A549 (cell line): ENCODE measurements around the gene KIAA0232. TPM values are rescaled to one million over a fixed set of nuclear protein-coding genes. Genes with fewer than 3 reads are reported as not detected.

Source experiments
- ATAC-seq, 2 experiments: fragments of 200-7000 bp in 1 of 2; fragments of >200 bp in 1 of 2; cut with Nextera tagmentation in 1 of 2; cut with Tn5 transposase in 1 of 2; 3 replicates each; pipeline versions ENCODE4 v1.8.0 to v1.9.1; 2018 to 2020; ENCODE audit warnings: mild to moderate bottlenecking in 1 of 2, moderate library complexity in 1 of 2
- CTCF ChIA-PET: fragments of 300-600 bp; sonication (Branson Sonifier 250); formaldehyde crosslinking; extraction: SDS; loops from one replicate; lab custom pipeline; 2021; ENCODE audit warnings: antibody characterized with exemption, inconsistent platforms; lab: Yijun Ruan, JAX
- POLR2A ChIA-PET: fragments of 350-600 bp; formaldehyde crosslinking; extraction: SDS; loops from one replicate; lab custom pipeline; 2021; ENCODE audit warnings: antibody characterized with exemption, inconsistent platforms; lab: Yijun Ruan, JAX
- DNase-seq, 2 experiments: peaks; one replicate each; pipeline versions ENCODE4 v3.0.0 to v3.0.0-alpha.2; 2011 to 2016; ENCODE audit warnings: low read depth in 1 of 2, low spot score in 1 of 2
- FAIRE-seq: peaks from 2 replicates; lab custom pipeline; 2011; peaks lifted over from hg19 to GRCh38; lab: Jason Lieb, UNC
- H3K27ac ChIP-seq, 2 experiments: fragments of >200 bp; sonication (Bioruptor Twin); formaldehyde crosslinking; 3 replicates each; pipeline ENCODE4 v1.5.1; 2016 to 2017
- H3K4me1 ChIP-seq: fragments of >200 bp; sonication (Bioruptor Twin); formaldehyde crosslinking; 3 replicates; pipeline ENCODE4 v1.6.1; 2016
- H3K4me2 ChIP-seq: fragments of >200 bp; sonication (Bioruptor Twin); formaldehyde crosslinking; 3 replicates; pipeline ENCODE4 v1.6.1; 2016
- H3K4me3 ChIP-seq: fragments of >200 bp; sonication (Bioruptor Twin); formaldehyde crosslinking; 3 replicates; pipeline ENCODE4 v1.5.1; 2016
- H3K9me3 ChIP-seq: fragments of >200 bp; sonication (Bioruptor Twin); formaldehyde crosslinking; 3 replicates; pipeline ENCODE4 v1.6.1; 2016
- BHLHE40 ChIP-seq: IDR thresholded peaks from 2 replicates; pipeline ENCODE4 v1.6.1; 2012; ENCODE audit warnings: low read depth, low read length, inconsistent platforms
- CBX8 ChIP-seq: fragments of 200-600 bp; sonication (generic); IDR thresholded peaks from 2 replicates; pipeline ENCODE4 v1.6.1; 2016
- E2F6 ChIP-seq: IDR thresholded peaks from 2 replicates; pipeline ENCODE4 v1.6.1; 2012; ENCODE audit warnings: low read depth, borderline replicate concordance
- ELK1 ChIP-seq: fragments of 150-350 bp; IDR thresholded peaks from 2 replicates; pipeline ENCODE4 v1.6.1; 2014; ENCODE audit warnings: low read depth, mild to moderate bottlenecking, low read length
- FOSB ChIP-seq: fragments of 250-450 bp; sonication (Bioruptor Pico); IDR thresholded peaks from 2 replicates; pipeline ENCODE4 v1.5.0; 2020; ENCODE audit warnings: mild to moderate bottlenecking, moderate library complexity
- FOSL2 ChIP-seq, 2 experiments: fragments of 450-650 bp in 1 of 2; fragments of >200 bp in 1 of 2; sonication (Bioruptor Twin) in 1 of 2; formaldehyde crosslinking; IDR thresholded peaks; 2 replicates each; pipeline versions ENCODE4 v1.5.0 to v1.6.1; 2016 to 2020; ENCODE audit warnings: mild to moderate bottlenecking in 1 of 2, moderate library complexity in 1 of 2
- FOXS1 ChIP-seq: fragments of 250-450 bp; sonication (Bioruptor Pico); IDR thresholded peaks from 2 replicates; pipeline ENCODE4 v1.5.0; 2020; ENCODE audit warnings: mild to moderate bottlenecking, moderate library complexity
- HOXA7 ChIP-seq: fragments of 250-450 bp; sonication (Bioruptor Pico); IDR thresholded peaks from 2 replicates; pipeline ENCODE4 v1.5.0; 2020; ENCODE audit warnings: mild to moderate bottlenecking, moderate library complexity
- HOXB13 ChIP-seq: fragments of 250-450 bp; sonication (Bioruptor Pico); IDR thresholded peaks from 2 replicates; pipeline ENCODE4 v1.5.0; 2020; ENCODE audit warnings: low read depth, mild to moderate bottlenecking, moderate library complexity
- HOXB5 ChIP-seq: fragments of 250-450 bp; sonication (Bioruptor Pico); IDR thresholded peaks from 2 replicates; pipeline ENCODE4 v1.5.0; 2020; ENCODE audit warnings: mild to moderate bottlenecking, moderate library complexity
- JUN ChIP-seq, 2 experiments: fragments of >200 bp; sonication (Bioruptor Twin); formaldehyde crosslinking; IDR thresholded peaks; 2 replicates in 1 of 2; 3 replicates in 1 of 2; pipeline ENCODE4 v1.6.1; 2016 to 2017
- KDM1A ChIP-seq: fragments of 200-600 bp; sonication (generic); IDR thresholded peaks from 2 replicates; pipeline ENCODE4 v1.6.1; 2016; ENCODE audit warnings: low read depth, mild to moderate bottlenecking
- MAFK ChIP-seq: fragments of 450-650 bp; IDR thresholded peaks from 2 replicates; pipeline ENCODE4 v1.6.1; 2014; ENCODE audit not compliant: partially characterized antibody
- MAZ ChIP-seq: fragments of 150-350 bp; IDR thresholded peaks from 2 replicates; pipeline ENCODE4 v1.6.1; 2014; ENCODE audit warnings: antibody characterized with exemption, low read depth, low read length, borderline replicate concordance
- NR3C1 ChIP-seq: fragments of >200 bp; sonication (Bioruptor Twin); formaldehyde crosslinking; IDR thresholded peaks from 3 replicates; pipeline ENCODE4 v1.6.1; 2017
- POLR2A ChIP-seq: IDR thresholded peaks from 2 replicates; pipeline ENCODE4 v1.6.1; 2012; ENCODE audit warnings: mild to moderate bottlenecking, low read length
- POLR2AphosphoS2 ChIP-seq: conservative IDR thresholded peaks from 2 replicates; pipeline ENCODE4 v1.6.1; 2012; ENCODE audit warnings: low read length, improper control_type of control experiment, inconsistent platforms
- RARB ChIP-seq: fragments of 250-450 bp; sonication (Bioruptor Pico); IDR thresholded peaks from 2 replicates; pipeline ENCODE4 v1.8.0; 2021; ENCODE audit warnings: mild to moderate bottlenecking, moderate library complexity
- RFX5 ChIP-seq: fragments of 450-650 bp; IDR thresholded peaks from 2 replicates; pipeline ENCODE4 v1.7.1; 2014; ENCODE audit warnings: antibody characterized with exemption, mild to moderate bottlenecking, moderate library complexity
- RNF2 ChIP-seq: fragments of 200-600 bp; sonication (generic); IDR thresholded peaks from 2 replicates; pipeline ENCODE4 v1.6.1; 2016; ENCODE audit warnings: low read depth, mild to moderate bottlenecking, antibody characterized with exemption, moderate library complexity, borderline replicate concordance
- TP53 ChIP-seq: fragments of 250-450 bp; sonication (Bioruptor Pico); IDR thresholded peaks from 2 replicates; pipeline ENCODE4 v1.5.0; 2021; ENCODE audit warnings: mild to moderate bottlenecking, moderate library complexity
- ZNF302 ChIP-seq: fragments of 250-450 bp; sonication (Bioruptor Pico); IDR thresholded peaks from 2 replicates; pipeline ENCODE4 v1.9.0; 2021; ENCODE audit warnings: inconsistent platforms, mild to moderate bottlenecking, moderate library complexity
- ZSCAN20 ChIP-seq: fragments of 250-450 bp; sonication (Bioruptor Pico); IDR thresholded peaks from 2 replicates; pipeline ENCODE4 v1.8.0; 2022; ENCODE audit warnings: mild to moderate bottlenecking, moderate library complexity
- WGBS: methylation state at CpG from one replicate; pipeline ENCODE4 v1.1.6; 2017; ENCODE audit errors: missing lambda C conversion rate; 5-methylcytosine and 5-hydroxymethylcytosine counted together
- polyA plus RNA-seq, 4 experiments: library from polyadenylated mRNA; depleted of rRNA in 3 of 4; stranded (reverse); fragments of >200 nt; fragmentation: RNase III in 1 of 4; extraction: RNeasy Plus Mini Kit Qiagen cat#74134 plus additional on column Dnase treatment in 1 of 4; gene quantifications; 2 replicates in 3 of 4; 3 replicates in 1 of 4; pipeline ENCODE4 v1.2.3, GENCODE V29; 2011 to 2017
- TF ChIP-seq, protein P1 (sequence below): fragments of >200 bp; sonication (Bioruptor Twin); formaldehyde crosslinking; IDR thresholded peaks from 2 replicates; pipeline ENCODE4 v1.6.1; 2016
- TF ChIP-seq, protein P2 (sequence below): fragments of 450-650 bp; IDR thresholded peaks from 2 replicates; pipeline ENCODE4 v1.6.1; 2014; ENCODE audit warnings: antibody characterized with exemption

KIAA0232 gene
- polyA plus RNA-seq, 2 of the 4 experiments (the other 2 are of a cell fraction), result 9.3 to 21.5 TPM

- Histone ChIP-seq H3K27ac (no peak overlapping the region), H3K4me3 (no peak overlapping the region), H3K9me3 (peaks cover 10% of the 10 kb centered on the region; the same call in 2 of the 3 replicates), H3K4me1 (peaks cover 22% of the 10 kb centered on the region), H3K4me2 (no peak overlapping the region)
- DNase-seq (no peak), ATAC-seq (no peak), FAIRE-seq (no peak)
- WGBS, result 92% methylated on average over 2 of the region's 2 CpGs
- CTCF ChIA-PET, result interaction anchor here (0.6 to 3.1 kb wide), 3 partner anchors 21 to 133 kb away, joined by 3 to 13 read pairs (median 3); no protein-coding TSS in a partner anchor
- TF ChIP-seq POLR2AphosphoS2 (no peak), FOSB (CRISPR knock-in tag) (no peak), KDM1A (no peak), E2F6 (no peak), NR3C1 (no peak), HOXB5 (CRISPR knock-in tag) (no peak), JUN (IDR thresholded peaks at IDR 0.05) (no peak), HOXB13 (CRISPR knock-in tag) (no peak), FOXS1 (CRISPR knock-in tag) (no peak)
- TF ChIP-seq, protein P1, sequence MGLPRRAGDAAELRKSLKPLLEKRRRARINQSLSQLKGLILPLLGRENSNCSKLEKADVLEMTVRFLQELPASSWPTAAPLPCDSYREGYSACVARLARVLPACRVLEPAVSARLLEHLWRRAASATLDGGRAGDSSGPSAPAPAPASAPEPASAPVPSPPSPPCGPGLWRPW, result no peak
- TF ChIP-seq, protein P2, sequence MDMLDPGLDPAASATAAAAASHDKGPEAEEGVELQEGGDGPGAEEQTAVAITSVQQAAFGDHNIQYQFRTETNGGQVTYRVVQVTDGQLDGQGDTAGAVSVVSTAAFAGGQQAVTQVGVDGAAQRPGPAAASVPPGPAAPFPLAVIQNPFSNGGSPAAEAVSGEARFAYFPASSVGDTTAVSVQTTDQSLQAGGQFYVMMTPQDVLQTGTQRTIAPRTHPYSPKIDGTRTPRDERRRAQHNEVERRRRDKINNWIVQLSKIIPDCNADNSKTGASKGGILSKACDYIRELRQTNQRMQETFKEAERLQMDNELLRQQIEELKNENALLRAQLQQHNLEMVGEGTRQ, result no peak
- POLR2A ChIA-PET, result no interaction called here
Observed at GRCh38 chr4:6851962-6852361, 69.4 kb downstream of the KIAA0232 start.

- H3K27ac ChIP-seq, result no peak overlapping the region
- CTCF ChIA-PET, result interaction anchor here (1.2 to 3.1 kb wide), 2 partner anchors 21 to 94 kb away, joined by 3 to 13 read pairs; no protein-coding TSS in a partner anchor
- 0% methylated on average over 1 of the region's 1 CpG for WGBS
- no peak for DNase-seq
- TF ChIP-seq RFX5 (no peak), BHLHE40 (no peak), FOXS1 (CRISPR knock-in tag) (no peak), HOXB13 (CRISPR knock-in tag) (no peak), MAZ (no peak)
- TF ChIP-seq, protein P1, result no peak
- peaks cover 10% of the 10 kb centered on the region; the same call in 2 of the 3 replicates for H3K9me3 ChIP-seq
- FAIRE-seq, result no peak
- POLR2A ChIA-PET, result no interaction called here
- no peak for ATAC-seq
- H3K4me1 ChIP-seq, result peaks cover 26% of the 10 kb centered on the region
- H3K4me2 ChIP-seq, result no peak overlapping the region
- H3K4me3 ChIP-seq, result no peak overlapping the region
Observed at GRCh38 chr4:6852582-6852981, 70.1 kb downstream of the KIAA0232 start.

GRCh38 chr4:6854098-6854744 is 71.7 kb downstream of the KIAA0232 start:
- no peak for FAIRE-seq
- H3K9me3 ChIP-seq, result peaks cover 10% of the 10 kb centered on the region; the same call in 2 of the 3 replicates
- H3K4me3 ChIP-seq, result no peak overlapping the region
- ATAC-seq, result no peak
- H3K27ac ChIP-seq, result no peak overlapping the region
- CTCF ChIA-PET, result interaction anchor here (0.7 kb wide), 1 partner anchor 14 kb away, joined by 3 read pairs; no protein-coding TSS in a partner anchor
- H3K4me1 ChIP-seq, result peaks cover 26% of the 10 kb centered on the region
- 94% methylated on average over 7 of the region's 7 CpGs for WGBS
- no peak overlapping the region for H3K4me2 ChIP-seq
- no peak for TF ChIP-seq FOSL2 (IDR thresholded peaks at IDR 0.05)
- TF ChIP-seq FOSL2 (CRISPR knock-in tag; IDR thresholded peaks at IDR 0.05), result no peak
- no peak for TF ChIP-seq MAFK
- TF ChIP-seq TP53 (CRISPR knock-in tag), result no peak
- TF ChIP-seq HOXB5 (CRISPR knock-in tag), result no peak
- no peak for TF ChIP-seq ELK1
- no peak for TF ChIP-seq ZNF302 (CRISPR knock-in tag)
- TF ChIP-seq HOXA7, result no peak
- TF ChIP-seq ZSCAN20, result no peak
- no peak for TF ChIP-seq CBX8
- no peak for TF ChIP-seq POLR2A
- TF ChIP-seq RARB (CRISPR knock-in tag), result no peak
- no peak for TF ChIP-seq NR3C1
- TF ChIP-seq BHLHE40, result no peak
- no peak for TF ChIP-seq RNF2
- TF ChIP-seq, all 56 proteins: peak for 0
- POLR2A ChIA-PET, result no interaction called here
- DNase-seq, result no peak
